ENCODE data around the gene GJA5.

GJA5 gene

DNA sequence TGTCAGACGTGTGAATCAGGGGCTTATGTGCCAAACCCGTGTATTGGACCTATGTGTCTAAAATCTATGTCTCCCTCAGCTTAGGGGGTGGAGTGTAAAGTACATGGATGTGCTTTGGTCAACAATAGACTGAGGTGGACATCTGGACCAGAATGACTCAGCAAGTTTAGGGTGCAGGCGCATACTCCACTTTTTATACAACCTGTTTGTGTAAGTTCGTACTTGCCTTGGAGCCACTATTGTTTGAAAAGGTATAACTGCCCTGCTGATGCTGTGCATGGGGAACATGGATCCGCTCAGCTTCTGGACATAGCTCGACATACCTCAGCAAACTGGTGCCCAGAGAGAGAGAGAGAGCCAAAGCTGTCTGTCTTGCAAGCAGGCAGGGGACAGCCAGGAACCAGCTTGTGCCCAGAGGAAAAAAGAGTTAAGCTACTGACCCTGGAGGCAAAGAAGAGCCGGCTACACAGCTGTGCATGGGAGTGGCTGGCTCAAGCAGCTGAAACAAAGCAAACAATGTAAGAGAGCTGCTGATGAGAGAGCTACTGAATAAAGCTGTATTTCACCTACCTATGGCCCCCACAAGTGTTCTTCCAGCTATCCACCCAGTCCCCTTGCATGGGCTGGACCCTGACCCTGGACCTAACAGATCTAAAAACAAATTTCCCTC lies 41.2 kb downstream of the GJA5 start:
- Histone ChIP-seq H3K9me2 (replicated peaks; ENCODE audit: low read depth, low read length) (no peaks in the 10 kb centered on the region), H3K4me2 (ENCODE audit: low read depth, low read length, poor library complexity, severe bottlenecking) (no peak overlapping the region), H3K4me1 (ENCODE audit: insufficient read depth, low read length, poor library complexity, severe bottlenecking) (peaks cover 7% of the 10 kb centered on the region), H3K36me3 (ENCODE audit: insufficient read depth, low read length) (no peaks in the 10 kb centered on the region), H3K79me2 (ENCODE audit: insufficient read depth, low read length) (no peaks in the 10 kb centered on the region), H2AFZ (ENCODE audit: low read length) (no peak overlapping the region), H3K27me3 (ENCODE audit: insufficient read depth, low read length, poor library complexity, severe bottlenecking) (no peaks in the 10 kb centered on the region), H3K9ac (ENCODE audit: low read depth, low read length, poor library complexity, severe bottlenecking) (no peak overlapping the region), H3F3A (ENCODE audit: low read depth) (no peaks in the 10 kb centered on the region), H3K9me3 (ENCODE audit: insufficient read depth, low read depth, low read length) (no peaks in the 10 kb centered on the region), H3K4me3 (ENCODE audit: low read length, poor library complexity, severe bottlenecking) (no peak overlapping the region), H4K20me1 (ENCODE audit: insufficient read depth, low read length, poor library complexity, severe bottlenecking) (no peaks in the 10 kb centered on the region)
- TF ChIP-seq, protein P1, sequence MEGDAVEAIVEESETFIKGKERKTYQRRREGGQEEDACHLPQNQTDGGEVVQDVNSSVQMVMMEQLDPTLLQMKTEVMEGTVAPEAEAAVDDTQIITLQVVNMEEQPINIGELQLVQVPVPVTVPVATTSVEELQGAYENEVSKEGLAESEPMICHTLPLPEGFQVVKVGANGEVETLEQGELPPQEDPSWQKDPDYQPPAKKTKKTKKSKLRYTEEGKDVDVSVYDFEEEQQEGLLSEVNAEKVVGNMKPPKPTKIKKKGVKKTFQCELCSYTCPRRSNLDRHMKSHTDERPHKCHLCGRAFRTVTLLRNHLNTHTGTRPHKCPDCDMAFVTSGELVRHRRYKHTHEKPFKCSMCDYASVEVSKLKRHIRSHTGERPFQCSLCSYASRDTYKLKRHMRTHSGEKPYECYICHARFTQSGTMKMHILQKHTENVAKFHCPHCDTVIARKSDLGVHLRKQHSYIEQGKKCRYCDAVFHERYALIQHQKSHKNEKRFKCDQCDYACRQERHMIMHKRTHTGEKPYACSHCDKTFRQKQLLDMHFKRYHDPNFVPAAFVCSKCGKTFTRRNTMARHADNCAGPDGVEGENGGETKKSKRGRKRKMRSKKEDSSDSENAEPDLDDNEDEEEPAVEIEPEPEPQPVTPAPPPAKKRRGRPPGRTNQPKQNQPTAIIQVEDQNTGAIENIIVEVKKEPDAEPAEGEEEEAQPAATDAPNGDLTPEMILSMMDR (conservative IDR thresholded peaks at IDR 0.05; ENCODE audit: low read length): no peak
- TF ChIP-seq EZH2phosphoT487 (IDR thresholded peaks at IDR 0.05; ENCODE audit: borderline replicate concordance): no peak

DNA sequence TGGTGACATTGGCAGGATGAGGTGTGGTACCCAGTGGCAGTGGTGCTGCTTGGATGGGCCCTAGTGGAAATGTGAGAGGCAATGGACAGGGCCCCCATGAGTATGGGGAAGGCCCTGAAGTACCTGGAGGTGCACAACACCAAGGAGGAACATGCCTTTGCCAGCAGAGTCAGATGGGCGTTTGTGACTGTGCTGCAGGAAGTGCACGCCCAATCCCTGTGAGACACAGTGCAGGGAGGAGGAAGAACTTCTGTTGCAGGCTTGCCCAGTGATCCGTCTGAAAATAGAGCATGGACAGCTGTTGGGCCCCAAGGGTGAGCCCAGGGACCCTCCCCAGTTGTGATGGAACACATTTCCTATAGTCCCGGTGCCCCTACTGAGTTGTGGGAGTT lies 42.7 kb downstream of the GJA5 start:
- Histone ChIP-seq H3F3A (ENCODE audit: low read depth) (no peaks in the 10 kb centered on the region), H2AFZ (ENCODE audit: low read length) (peak overlapping the region; percentile 42; the same call in 1 of the 2 replicates), H3K4me2 (ENCODE audit: low read depth, low read length, poor library complexity, severe bottlenecking) (no peak overlapping the region), H3K9me2 (replicated peaks; ENCODE audit: low read depth, low read length) (no peaks in the 10 kb centered on the region), H4K20me1 (ENCODE audit: insufficient read depth, low read length, poor library complexity, severe bottlenecking) (no peaks in the 10 kb centered on the region), H3K4me3 (ENCODE audit: low read length, poor library complexity, severe bottlenecking) (no peak overlapping the region), H3K9ac (ENCODE audit: low read depth, low read length, poor library complexity, severe bottlenecking) (no peak overlapping the region), H3K36me3 (ENCODE audit: insufficient read depth, low read length) (no peaks in the 10 kb centered on the region), H3K9me3 (ENCODE audit: insufficient read depth, low read depth, low read length) (no peaks in the 10 kb centered on the region), H3K4me1 (ENCODE audit: insufficient read depth, low read length, poor library complexity, severe bottlenecking) (peaks cover 7% of the 10 kb centered on the region), H3K27me3 (ENCODE audit: insufficient read depth, low read length, poor library complexity, severe bottlenecking) (no peaks in the 10 kb centered on the region), H3K79me2 (ENCODE audit: insufficient read depth, low read length) (no peaks in the 10 kb centered on the region)
- no peak for TF ChIP-seq EZH2phosphoT487 (IDR thresholded peaks at IDR 0.05; ENCODE audit: borderline replicate concordance)
- TF ChIP-seq, protein P1 (conservative IDR thresholded peaks at IDR 0.05; ENCODE audit: low read length): no peak

DNA sequence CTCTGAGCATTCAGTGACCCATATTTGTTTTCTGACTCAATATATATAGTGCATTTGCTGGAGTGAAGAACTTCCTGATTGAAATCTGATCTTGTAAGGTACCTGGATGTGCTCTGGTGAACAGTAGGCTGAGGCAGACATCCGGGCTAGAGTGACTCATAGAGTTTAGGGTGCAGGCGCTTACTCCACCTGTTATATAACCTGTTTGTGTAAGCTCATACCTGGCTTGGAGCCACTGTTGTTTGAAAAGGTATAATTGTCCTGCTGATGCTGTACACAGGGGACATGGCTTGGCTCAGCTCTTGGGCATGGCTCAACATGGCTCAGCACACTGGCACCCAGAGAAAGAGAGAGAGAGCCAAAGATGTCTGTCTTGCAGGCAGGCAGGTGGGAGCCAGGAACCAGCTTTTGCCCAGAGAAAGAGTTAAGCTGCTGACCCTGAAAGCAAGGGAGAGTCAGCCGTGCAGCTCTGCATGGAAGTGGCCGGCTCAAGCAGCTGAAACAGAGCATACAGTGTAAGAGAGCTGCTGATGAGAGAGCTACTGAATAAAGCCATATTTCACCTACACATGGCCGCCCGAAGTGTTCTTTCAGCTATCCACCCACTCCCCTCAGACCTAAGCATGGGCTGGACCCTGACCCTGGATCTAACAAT lies 43.2 kb downstream of the GJA5 start:
- Histone ChIP-seq H3K9me2 (replicated peaks; ENCODE audit: low read depth, low read length) (no peaks in the 10 kb centered on the region), H4K20me1 (ENCODE audit: insufficient read depth, low read length, poor library complexity, severe bottlenecking) (no peaks in the 10 kb centered on the region), H3K27me3 (ENCODE audit: insufficient read depth, low read length, poor library complexity, severe bottlenecking) (no peaks in the 10 kb centered on the region), H3K36me3 (ENCODE audit: insufficient read depth, low read length) (no peaks in the 10 kb centered on the region), H3K4me3 (ENCODE audit: low read length, poor library complexity, severe bottlenecking) (no peak overlapping the region), H3K79me2 (ENCODE audit: insufficient read depth, low read length) (no peaks in the 10 kb centered on the region), H3K4me2 (ENCODE audit: low read depth, low read length, poor library complexity, severe bottlenecking) (peak overlapping the region; percentile 6), H3F3A (ENCODE audit: low read depth) (no peaks in the 10 kb centered on the region), H3K4me1 (ENCODE audit: insufficient read depth, low read length, poor library complexity, severe bottlenecking) (peaks cover 7% of the 10 kb centered on the region), H3K9me3 (ENCODE audit: insufficient read depth, low read depth, low read length) (no peaks in the 10 kb centered on the region), H3K9ac (ENCODE audit: low read depth, low read length, poor library complexity, severe bottlenecking) (no peak overlapping the region), H2AFZ (ENCODE audit: low read length) (peak overlapping the region; percentile 42; the same call in 1 of the 2 replicates)
- TF ChIP-seq EZH2phosphoT487 (IDR thresholded peaks at IDR 0.05; ENCODE audit: borderline replicate concordance): no peak
- TF ChIP-seq, protein P1 (conservative IDR thresholded peaks at IDR 0.05; ENCODE audit: low read length): no peak

Measured in Loucy (cell line).